Esophagus mucosa (tissue), 1 donor: ENCODE results near the gene LAMA4. TPM values are rescaled to one million over a fixed set of nuclear protein-coding genes. Genes with fewer than 3 reads are reported as not detected.
A peak's percentile ranks its signal among the peaks of the same experiment; 100 is the strongest.
"Not testable (repeated sequence)": the region's sequence is repeated elsewhere in the genome, so short reads cannot be mapped to it uniquely, and the experiment has no call there.

ENCODE experiments used
- ATAC-seq: fragments of 200-7000 bp; cut with Tn5 transposase; one replicate; pipeline ENCODE4 v1.9.1; 2020
- total RNA-seq: library from RNA; stranded (reverse); gene quantifications from one replicate; pipeline ENCODE4 v1.2.4, GENCODE V29; 2023
- donor health status: DM: yes; HTN: yes; CAD: no.

LAMA4 gene
- total RNA-seq, 1 donor from 2014 or later: 8.0 TPM

GRCh38 chr6:112148103-112148502 lies 106.3 kb downstream of the LAMA4 start:
- ATAC-seq: no peak

DNA sequence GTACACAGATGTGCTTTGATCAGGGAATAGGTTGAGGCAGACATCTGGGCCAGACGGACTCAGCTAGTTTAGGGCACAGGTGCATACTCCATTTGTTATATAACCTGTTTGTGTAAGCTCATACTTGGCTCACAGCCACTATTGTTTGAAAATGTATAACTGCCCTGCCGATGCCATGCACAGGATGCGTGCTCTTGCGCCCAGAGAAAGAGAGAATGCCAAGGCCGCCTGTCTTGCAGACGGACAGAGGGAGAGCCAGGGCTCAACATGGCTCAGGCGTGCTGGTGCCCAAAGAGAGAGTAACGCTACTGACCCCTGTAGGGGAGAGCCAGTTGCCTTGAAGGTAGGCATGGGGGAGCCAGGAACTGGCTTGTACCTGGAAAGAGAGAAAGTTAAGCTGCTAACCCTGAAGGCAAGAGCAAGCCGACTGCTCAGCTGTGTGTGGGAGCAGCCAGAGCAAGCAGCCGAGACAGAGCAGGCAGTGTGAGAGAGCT lies 109.2 kb downstream of the LAMA4 start:
- ATAC-seq: no peak

DNA sequence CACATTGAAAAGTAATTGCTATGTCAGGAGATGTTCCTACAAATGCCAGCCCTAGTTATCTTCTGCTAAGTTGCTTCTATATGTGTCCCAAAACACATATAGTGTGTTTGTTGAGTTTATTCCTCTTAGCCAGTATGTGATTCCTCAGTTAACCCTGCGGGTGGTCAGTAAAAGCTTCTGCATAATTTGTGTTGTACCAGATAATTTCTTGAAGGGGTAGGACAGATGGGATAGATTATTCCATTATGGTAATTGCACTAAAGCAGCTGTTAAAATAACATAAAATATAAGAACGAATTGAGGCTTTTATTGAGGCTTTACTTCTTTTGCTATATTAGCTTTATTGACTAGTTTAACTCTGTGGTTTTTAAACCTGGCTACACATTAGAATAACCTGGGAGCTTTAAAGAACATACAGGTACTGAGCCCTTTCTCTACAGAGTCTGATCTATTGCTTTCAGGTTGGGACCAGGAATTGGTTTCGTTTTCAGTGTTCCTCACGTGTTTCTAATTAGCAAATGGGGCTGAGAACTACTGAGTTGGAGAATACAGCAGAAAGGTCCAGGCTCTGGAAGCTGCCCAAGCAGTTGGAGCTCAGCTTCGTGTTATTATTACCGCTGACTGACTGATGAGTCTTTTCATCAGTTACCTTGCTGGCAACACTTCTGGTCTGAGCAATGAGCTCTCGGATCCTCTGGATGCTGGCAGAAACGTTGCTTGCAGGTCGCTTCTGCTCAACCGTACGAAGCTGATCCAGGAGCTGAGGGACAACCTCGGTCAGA lies 110.0 kb downstream of the LAMA4 start:
- ATAC-seq: no peak

DNA sequence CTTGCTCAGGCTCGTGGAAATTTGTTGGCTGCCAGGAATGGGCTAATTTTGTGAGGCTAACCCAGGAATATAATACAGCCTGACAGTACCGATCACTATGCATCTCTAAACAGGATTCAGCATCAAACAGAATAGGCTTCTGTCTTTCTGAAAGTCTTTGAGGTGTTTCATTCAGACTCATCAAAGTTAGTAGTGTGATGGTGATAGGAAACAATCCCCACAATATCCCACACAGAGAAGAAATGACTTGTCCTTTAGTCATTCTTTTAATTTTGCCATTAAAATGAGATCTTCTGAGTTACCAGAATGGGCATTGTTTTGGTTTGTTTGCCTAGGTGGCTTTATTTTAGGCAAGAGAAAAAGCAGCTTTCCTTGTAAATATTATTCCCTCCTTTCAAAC lies 112.7 kb downstream of the LAMA4 start:
- no peak for ATAC-seq

DNA sequence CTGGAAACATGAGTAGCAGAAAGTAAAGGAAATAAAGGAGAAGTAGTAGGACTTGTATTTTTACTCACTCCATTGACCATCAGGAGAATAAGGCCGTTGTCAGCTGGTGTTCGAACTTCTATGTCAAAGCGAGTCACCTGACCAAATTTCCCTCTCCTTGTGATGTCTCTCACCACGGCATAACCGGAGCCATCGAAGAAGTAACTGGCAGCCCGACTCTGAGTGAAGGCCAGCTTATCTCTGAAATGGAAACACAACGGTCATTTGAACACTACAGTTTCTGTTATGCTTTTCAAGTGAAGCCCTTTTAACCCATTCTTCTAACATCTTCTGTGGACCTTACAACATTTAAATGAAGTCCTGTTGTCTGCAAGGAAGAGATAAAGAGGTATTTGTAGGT lies 115.3 kb downstream of the LAMA4 start:
- ATAC-seq: no peak

DNA sequence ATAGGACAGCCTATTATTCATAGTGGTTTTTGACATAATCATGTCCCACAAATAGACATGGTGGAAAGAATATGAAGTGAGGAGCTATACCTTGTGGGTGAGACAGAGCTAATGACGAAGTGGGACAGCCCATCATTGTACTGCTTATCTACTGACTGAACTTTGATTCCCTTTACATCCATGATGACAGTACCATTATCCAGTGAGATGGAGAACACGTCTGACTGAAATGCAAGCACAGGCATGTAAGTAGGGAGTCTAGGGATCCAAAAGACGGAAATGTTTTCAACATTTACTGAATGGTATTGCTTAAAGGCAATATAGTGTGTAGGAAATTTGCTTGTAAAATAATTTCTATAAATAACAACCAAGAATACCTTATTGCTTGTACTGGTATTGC lies 123.5 kb downstream of the LAMA4 start:
- peak; percentile 10 for ATAC-seq

DNA sequence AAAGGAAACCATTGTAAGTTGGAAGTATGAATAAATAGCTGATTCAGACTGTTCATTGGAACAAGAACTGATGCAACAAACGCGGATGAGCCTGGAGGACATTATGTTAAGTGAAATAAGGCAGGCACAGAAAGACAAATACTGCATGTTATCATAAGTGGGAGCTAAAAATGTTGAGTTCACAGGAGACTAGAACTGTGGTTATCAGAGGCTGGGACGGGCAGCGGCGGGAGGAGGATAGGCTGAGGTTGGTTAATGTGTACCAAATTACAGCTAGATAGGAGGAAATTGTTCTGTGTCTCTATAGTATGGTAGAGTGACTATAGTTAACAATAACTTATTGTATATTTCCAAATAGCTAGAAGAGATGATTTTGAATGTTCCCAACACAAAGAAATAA lies 126.2 kb downstream of the LAMA4 start:
- no peak for ATAC-seq

DNA sequence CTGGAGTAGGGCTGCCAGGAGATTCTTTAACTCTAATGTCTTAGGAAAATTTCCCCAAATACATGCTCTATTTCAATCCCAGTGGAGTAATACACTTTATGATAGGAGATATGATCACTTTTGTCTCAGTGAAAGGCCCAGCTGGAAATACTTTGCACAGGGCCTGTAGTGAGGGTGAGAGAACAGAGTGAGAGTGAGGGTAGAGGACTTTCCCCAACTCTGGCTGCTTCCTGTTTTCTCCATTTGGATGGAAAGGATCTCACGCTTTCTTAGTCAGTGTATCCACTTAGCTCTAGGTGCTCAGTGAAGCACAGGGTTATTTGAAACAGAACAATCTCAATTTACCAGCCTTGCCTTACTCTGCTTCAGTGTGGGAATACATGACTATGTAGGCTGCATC lies 130.4 kb downstream of the LAMA4 start:
- no peak for ATAC-seq

DNA sequence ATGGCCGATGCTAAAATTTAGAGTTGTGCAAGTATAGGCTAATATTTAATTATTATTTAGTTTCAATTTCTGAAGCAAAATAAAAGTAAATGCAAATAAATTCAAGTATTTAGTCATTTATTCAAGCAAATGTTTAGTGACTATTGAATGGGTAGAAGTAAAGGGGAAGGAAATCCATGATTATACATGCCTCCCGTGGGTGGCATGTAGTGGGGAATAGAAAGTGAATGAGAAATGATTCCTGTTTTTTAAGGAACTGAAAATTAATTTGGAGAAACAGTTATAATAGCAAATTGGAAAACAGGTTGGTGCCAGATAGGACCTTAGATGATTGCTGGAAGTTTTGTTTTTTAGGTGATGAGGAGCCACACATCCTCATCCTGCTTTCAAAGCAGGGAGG lies 131.6 kb downstream of the LAMA4 start:
- ATAC-seq: no peak

GRCh38 chr6:112118034-112118433 lies 136.3 kb downstream of the LAMA4 start:
- ATAC-seq: no peak

- ATAC-seq: peak; percentile 38
Observed at GRCh38 chr6:112117554-112117953, 136.8 kb downstream of the LAMA4 start.

DNA sequence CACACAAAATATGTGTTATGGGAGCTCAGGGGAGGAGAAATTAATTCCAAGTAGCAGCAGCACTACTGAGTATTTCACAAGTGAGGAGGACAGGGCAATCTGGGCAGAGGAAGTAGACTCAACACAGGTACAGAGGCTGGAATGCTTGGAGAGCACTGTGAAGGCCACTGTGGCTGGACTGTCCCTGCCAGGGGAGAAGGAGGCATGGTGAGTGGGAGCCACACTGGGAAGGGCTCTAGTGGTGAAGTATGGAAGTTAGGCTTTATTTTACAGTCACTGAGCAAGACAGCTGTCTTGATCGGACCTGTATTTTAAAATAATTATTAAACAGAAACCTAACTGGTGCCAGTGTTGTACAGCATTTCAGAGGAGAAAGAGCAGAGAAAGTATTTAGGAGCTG lies 138.1 kb downstream of the LAMA4 start:
- no peak for ATAC-seq

DNA sequence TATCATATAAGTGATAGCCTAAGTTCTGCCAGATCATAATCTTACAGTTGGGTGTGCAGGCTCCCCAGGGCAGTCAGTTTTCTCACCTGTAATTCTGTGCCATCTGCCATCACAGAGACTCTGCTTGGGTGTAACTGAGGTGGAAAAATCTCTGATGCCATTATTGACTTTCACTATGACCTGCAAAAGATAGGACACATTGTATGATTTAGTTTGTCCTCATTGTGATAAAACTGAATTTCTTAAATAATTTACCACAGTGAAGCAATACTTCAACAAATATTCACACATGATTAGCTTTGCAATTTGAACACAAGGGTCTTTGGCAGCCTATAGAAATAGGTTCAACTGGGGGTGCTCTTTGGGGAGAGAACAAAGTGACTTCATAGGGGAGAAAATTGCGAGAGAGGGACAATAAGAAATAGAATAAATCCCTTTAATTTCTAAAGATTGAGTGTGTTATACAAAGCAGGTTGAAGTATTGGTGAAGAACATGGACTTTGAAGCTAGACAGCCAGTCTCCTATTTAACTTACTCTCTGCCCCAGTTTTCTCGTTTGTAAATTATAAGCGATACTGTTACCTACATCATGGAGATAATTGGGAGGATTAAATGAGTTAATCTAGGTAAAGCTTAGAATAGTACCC lies 139.7 kb downstream of the LAMA4 start:
- no peak for ATAC-seq

- ATAC-seq: no peak
Observed at GRCh38 chr6:112113918-112114317, 140.4 kb downstream of the LAMA4 start.

DNA sequence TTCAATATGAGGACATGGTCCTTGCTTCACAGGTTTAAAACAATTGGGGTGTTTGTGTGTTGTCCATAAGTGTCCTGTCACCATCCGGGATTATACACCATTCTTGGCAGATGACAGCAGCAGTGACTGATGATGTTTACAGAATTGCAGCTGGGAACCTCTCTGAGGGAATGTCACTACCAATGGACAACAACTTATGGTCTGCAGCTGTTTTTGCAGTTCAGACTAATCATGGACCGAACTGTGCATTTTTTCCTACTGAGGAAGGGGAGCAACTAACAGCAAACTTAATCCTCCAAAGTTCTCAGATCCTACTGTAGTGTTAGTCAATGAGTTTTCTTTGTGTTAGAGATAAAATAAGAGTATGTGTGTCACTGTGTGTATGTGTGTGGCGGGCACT lies 140.9 kb downstream of the LAMA4 start:
- ATAC-seq: no peak

DNA sequence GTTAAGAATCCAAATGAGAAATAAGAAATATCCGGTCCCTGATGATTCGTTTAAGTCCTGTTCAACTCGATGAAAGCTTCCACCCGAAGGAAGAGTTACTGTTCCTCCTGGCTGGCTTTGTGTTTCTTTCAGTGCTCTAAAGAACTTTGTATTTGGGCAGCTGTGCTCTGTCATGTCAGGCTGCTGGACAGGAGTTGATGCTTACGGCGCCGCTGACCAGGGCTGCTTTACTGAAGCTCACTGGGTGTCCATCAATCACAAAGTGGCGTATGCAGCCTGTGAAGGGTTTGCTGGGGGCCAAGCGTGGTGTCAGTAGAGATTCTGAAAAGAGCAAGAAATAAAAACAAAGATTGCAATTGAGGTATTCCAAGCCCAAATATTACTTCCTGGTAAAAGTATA lies 145.1 kb downstream of the LAMA4 start:
- ATAC-seq: no peak

GRCh38 chr6:112106562-112106961 lies 147.8 kb downstream of the LAMA4 start:
- no peak for ATAC-seq

DNA sequence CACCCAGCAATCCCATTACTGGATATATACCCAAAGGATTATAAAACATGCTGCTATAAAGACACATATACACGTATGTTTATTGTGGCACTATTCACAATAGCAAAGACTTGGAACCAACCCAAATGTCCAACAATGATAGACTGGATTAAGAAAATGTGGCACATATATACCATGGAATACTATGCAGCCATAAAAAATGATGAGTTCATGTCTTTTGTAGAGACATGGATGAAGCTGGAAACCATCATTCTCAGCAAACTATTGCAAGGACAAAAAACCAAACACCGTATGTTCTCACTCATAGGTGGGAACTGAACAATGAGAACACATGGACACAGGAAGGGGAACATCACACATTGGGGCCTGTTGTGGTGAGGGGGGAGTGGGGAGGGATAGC lies 148.3 kb downstream of the LAMA4 start:
- not testable (repeated sequence) for ATAC-seq

- no peak for ATAC-seq
Observed at GRCh38 chr6:112100561-112100960, 153.8 kb downstream of the LAMA4 start.

GRCh38 chr6:112096901-112097300 lies 157.5 kb downstream of the LAMA4 start:
- ATAC-seq: no peak

DNA sequence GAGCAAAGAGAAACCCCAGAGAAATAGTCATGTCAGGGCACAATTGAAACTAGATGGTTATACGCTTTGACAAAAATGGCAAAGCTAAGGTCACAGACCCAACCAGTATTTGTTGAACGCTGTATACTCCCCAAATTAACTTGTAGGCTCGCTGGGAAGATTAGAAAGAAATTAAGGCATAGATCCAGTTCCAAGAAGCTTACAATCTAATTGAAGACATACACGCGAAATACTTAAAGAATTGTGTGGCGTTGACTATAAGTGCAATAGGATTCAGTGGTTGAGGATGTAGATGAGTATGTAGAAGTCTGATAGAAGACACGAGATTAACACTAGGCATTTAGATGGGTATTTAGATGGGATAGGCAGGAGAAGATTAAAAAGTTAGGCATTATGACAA lies 166.5 kb downstream of the LAMA4 start:
- no peak for ATAC-seq

- peak; percentile 100 for ATAC-seq
Observed at GRCh38 chr6:112087136-112087911, 167.0 kb downstream of the LAMA4 start, which contains the start of the genes FAM229B and TUBE1. Gene FAM229B, plus strand, starts transcription at chr6:112087591. Its CDS starts 11,693 bp downstream, at chr6:112099284. Gene TUBE1, minus strand, starts transcription at chr6:112087482. Its CDS starts 48 bp downstream, at chr6:112087434.

DNA sequence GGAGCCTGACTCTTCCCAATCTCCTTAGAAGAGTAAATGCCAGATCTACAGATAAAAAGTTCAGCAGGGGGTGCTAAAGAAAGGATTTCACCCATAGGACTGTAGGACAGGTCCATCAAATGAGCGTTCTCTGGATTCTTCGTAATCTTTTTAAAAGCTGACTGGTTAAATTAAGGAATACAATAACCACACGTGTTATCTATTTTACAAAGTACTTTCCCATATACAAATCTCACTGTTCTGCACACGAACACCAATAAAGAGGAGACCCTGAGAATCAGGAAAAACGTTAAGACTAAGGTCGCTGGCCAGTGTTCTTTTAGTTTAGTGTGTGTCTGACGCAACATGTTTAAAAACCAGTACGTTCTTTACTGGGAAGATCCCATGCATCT lies 167.6 kb downstream of the LAMA4 start:
- peak; percentile 23 for ATAC-seq
